Measurements from ENCODE around the gene ILF3.
"Not testable (repeated sequence)": the region's sequence is repeated elsewhere in the genome, so short reads cannot be mapped to it uniquely, and the experiment has no call there.

Gene ILF3

GRCh38 chr19:10670876-10671804 lies 17.0 kb downstream of the ILF3 start:
- H3K9me3 ChIP-seq (ENCODE audit: control insufficient read depth in 5 of 5, low read length in 5 of 5): no peaks in the 10 kb centered on the region
- no peak overlapping the region for H3K4me3 ChIP-seq (ENCODE audit: low read depth in 1 of 5, low read length in 5 of 5)
- no peak overlapping the region for H3K9ac ChIP-seq (ENCODE audit: low read length in 5 of 5)
- H3K36me3 ChIP-seq (ENCODE audit: control insufficient read depth in 5 of 5, insufficient read depth in 5 of 5, low read length in 5 of 5): peaks cover 3 to 44% (median 31%) of the 10 kb centered on the region in 5 donors
- H3K27ac ChIP-seq (ENCODE audit: low read depth, low read length): no peak overlapping the region
- H3K27me3 ChIP-seq (ENCODE audit: control insufficient read depth in 5 of 5, insufficient read depth in 4 of 5, low read length in 5 of 5): no peaks in the 10 kb centered on the region
- peaks cover 0 to 18% (median 8%) of the 10 kb centered on the region in 5 donors for H3K4me1 ChIP-seq (ENCODE audit: control insufficient read depth in 5 of 5, insufficient read depth in 5 of 5, low read length in 5 of 5)

GRCh38 chr19:10671922-10672321 lies 17.8 kb downstream of the ILF3 start:
- H3K4me1 ChIP-seq (ENCODE audit: control insufficient read depth in 5 of 5, insufficient read depth in 5 of 5, low read length in 5 of 5): peaks cover 0 to 16% (median 8%) of the 10 kb centered on the region in 5 donors
- not testable (repeated sequence) for H3K9ac ChIP-seq (ENCODE audit: low read length in 5 of 5); H3K27me3 ChIP-seq (ENCODE audit: control insufficient read depth in 5 of 5, insufficient read depth in 4 of 5, low read length in 5 of 5); H3K9me3 ChIP-seq (ENCODE audit: control insufficient read depth in 5 of 5, low read length in 5 of 5); H3K4me3 ChIP-seq (ENCODE audit: low read depth in 1 of 5, low read length in 5 of 5); H3K27ac ChIP-seq (ENCODE audit: low read depth, low read length)
- peaks cover 3 to 48% (median 34%) of the 10 kb centered on the region in 5 donors for H3K36me3 ChIP-seq (ENCODE audit: control insufficient read depth in 5 of 5, insufficient read depth in 5 of 5, low read length in 5 of 5)

GRCh38 chr19:10675214-10675613 lies 21.1 kb downstream of the ILF3 start:
- not testable (repeated sequence) for H3K27ac ChIP-seq (ENCODE audit: low read depth, low read length); H3K27me3 ChIP-seq (ENCODE audit: control insufficient read depth in 5 of 5, insufficient read depth in 4 of 5, low read length in 5 of 5); H3K4me1 ChIP-seq (ENCODE audit: control insufficient read depth in 5 of 5, insufficient read depth in 5 of 5, low read length in 5 of 5); H3K4me3 ChIP-seq (ENCODE audit: low read depth in 1 of 5, low read length in 5 of 5); H3K9me3 ChIP-seq (ENCODE audit: control insufficient read depth in 5 of 5, low read length in 5 of 5); H3K9ac ChIP-seq (ENCODE audit: low read length in 5 of 5)
- peaks cover 6 to 75% (median 63%) of the 10 kb centered on the region in 5 donors for H3K36me3 ChIP-seq (ENCODE audit: control insufficient read depth in 5 of 5, insufficient read depth in 5 of 5, low read length in 5 of 5)

- H3K36me3 ChIP-seq (ENCODE audit: control insufficient read depth in 5 of 5, insufficient read depth in 5 of 5, low read length in 5 of 5): peaks cover 6 to 83% (median 74%) of the 10 kb centered on the region in 5 donors
- H3K4me1 ChIP-seq (ENCODE audit: control insufficient read depth in 5 of 5, insufficient read depth in 5 of 5, low read length in 5 of 5): peaks cover 0 to 2% (median 0%) of the 10 kb centered on the region in 5 donors
- H3K9ac ChIP-seq (ENCODE audit: low read length in 5 of 5): no peak overlapping the region
Observed at GRCh38 chr19:10677751-10678150, 23.6 kb downstream of the ILF3 start.

GRCh38 chr19:10678813-10679212 lies 24.7 kb downstream of the ILF3 start:
- H3K36me3 ChIP-seq (ENCODE audit: control insufficient read depth in 5 of 5, insufficient read depth in 5 of 5, low read length in 5 of 5): peaks cover 3 to 83% (median 78%) of the 10 kb centered on the region in 5 donors
- H3K9me3 ChIP-seq (ENCODE audit: control insufficient read depth in 5 of 5, low read length in 5 of 5): no peaks in the 10 kb centered on the region
- no peaks in the 10 kb centered on the region for H3K4me1 ChIP-seq (ENCODE audit: control insufficient read depth in 5 of 5, insufficient read depth in 5 of 5, low read length in 5 of 5)
- no peak overlapping the region for H3K9ac ChIP-seq (ENCODE audit: low read length in 5 of 5)
- no peak overlapping the region for H3K4me3 ChIP-seq (ENCODE audit: low read depth in 1 of 5, low read length in 5 of 5)
- no peak overlapping the region for H3K27ac ChIP-seq (ENCODE audit: low read depth, low read length)
- H3K27me3 ChIP-seq (ENCODE audit: control insufficient read depth in 5 of 5, insufficient read depth in 4 of 5, low read length in 5 of 5): no peaks in the 10 kb centered on the region

More at GRCh38 chr19:10677751-10678150, 23.6 kb downstream of the ILF3 start:
- no peaks in the 10 kb centered on the region for H3K9me3 ChIP-seq (ENCODE audit: control insufficient read depth in 5 of 5, low read length in 5 of 5)
- H3K27ac ChIP-seq (ENCODE audit: low read depth, low read length): no peak overlapping the region
- H3K4me3 ChIP-seq (ENCODE audit: low read depth in 1 of 5, low read length in 5 of 5): no peak overlapping the region
- H3K27me3 ChIP-seq (ENCODE audit: control insufficient read depth in 5 of 5, insufficient read depth in 4 of 5, low read length in 5 of 5): no peaks in the 10 kb centered on the region

GRCh38 chr19:10679743-10680142 lies 25.6 kb downstream of the ILF3 start:
- H3K4me3 ChIP-seq (ENCODE audit: low read depth in 1 of 5, low read length in 5 of 5): no peak overlapping the region

GRCh38 chr19:10680545-10681135 lies 26.5 kb downstream of the ILF3 start:
- H3K9me3 ChIP-seq (ENCODE audit: control insufficient read depth in 5 of 5, low read length in 5 of 5): no peaks in the 10 kb centered on the region
- H3K9ac ChIP-seq (ENCODE audit: low read length in 5 of 5): no peak overlapping the region
- no peaks in the 10 kb centered on the region for H3K4me1 ChIP-seq (ENCODE audit: control insufficient read depth in 5 of 5, insufficient read depth in 5 of 5, low read length in 5 of 5)
- no peak overlapping the region for H3K27ac ChIP-seq (ENCODE audit: low read depth, low read length)
- H3K36me3 ChIP-seq (ENCODE audit: control insufficient read depth in 5 of 5, insufficient read depth in 5 of 5, low read length in 5 of 5): peaks cover 12 to 93% (median 90%) of the 10 kb centered on the region in 5 donors
- no peak overlapping the region for H3K4me3 ChIP-seq (ENCODE audit: low read depth in 1 of 5, low read length in 5 of 5)
- no peaks in the 10 kb centered on the region for H3K27me3 ChIP-seq (ENCODE audit: control insufficient read depth in 5 of 5, insufficient read depth in 4 of 5, low read length in 5 of 5)

More at GRCh38 chr19:10679743-10680142, 25.6 kb downstream of the ILF3 start:
- no peaks in the 10 kb centered on the region for H3K4me1 ChIP-seq (ENCODE audit: control insufficient read depth in 5 of 5, insufficient read depth in 5 of 5, low read length in 5 of 5)
- peaks cover 9 to 92% (median 87%) of the 10 kb centered on the region in 5 donors for H3K36me3 ChIP-seq (ENCODE audit: control insufficient read depth in 5 of 5, insufficient read depth in 5 of 5, low read length in 5 of 5)
- no peaks in the 10 kb centered on the region for H3K27me3 ChIP-seq (ENCODE audit: control insufficient read depth in 5 of 5, insufficient read depth in 4 of 5, low read length in 5 of 5)
- no peaks in the 10 kb centered on the region for H3K9me3 ChIP-seq (ENCODE audit: control insufficient read depth in 5 of 5, low read length in 5 of 5)
- H3K27ac ChIP-seq (ENCODE audit: low read depth, low read length): no peak overlapping the region
- no peak overlapping the region for H3K9ac ChIP-seq (ENCODE audit: low read length in 5 of 5)

GRCh38 chr19:10681658-10682057 lies 27.5 kb downstream of the ILF3 start:
- H3K36me3 ChIP-seq (ENCODE audit: control insufficient read depth in 5 of 5, insufficient read depth in 5 of 5, low read length in 5 of 5): peaks cover 12 to 98% (median 97%) of the 10 kb centered on the region in 5 donors
- no peak overlapping the region for H3K4me3 ChIP-seq (ENCODE audit: low read depth in 1 of 5, low read length in 5 of 5)
- H3K9me3 ChIP-seq (ENCODE audit: control insufficient read depth in 5 of 5, low read length in 5 of 5): no peaks in the 10 kb centered on the region
- H3K4me1 ChIP-seq (ENCODE audit: control insufficient read depth in 5 of 5, insufficient read depth in 5 of 5, low read length in 5 of 5): no peaks in the 10 kb centered on the region
- H3K9ac ChIP-seq (ENCODE audit: low read length in 5 of 5): no peak overlapping the region
- no peak overlapping the region for H3K27ac ChIP-seq (ENCODE audit: low read depth, low read length)
- no peaks in the 10 kb centered on the region for H3K27me3 ChIP-seq (ENCODE audit: control insufficient read depth in 5 of 5, insufficient read depth in 4 of 5, low read length in 5 of 5)

- no peak overlapping the region for H3K4me3 ChIP-seq (ENCODE audit: low read depth in 1 of 5, low read length in 5 of 5)
- H3K27ac ChIP-seq (ENCODE audit: low read depth, low read length): no peak overlapping the region
- H3K4me1 ChIP-seq (ENCODE audit: control insufficient read depth in 5 of 5, insufficient read depth in 5 of 5, low read length in 5 of 5): no peaks in the 10 kb centered on the region
- no peaks in the 10 kb centered on the region for H3K9me3 ChIP-seq (ENCODE audit: control insufficient read depth in 5 of 5, low read length in 5 of 5)
- H3K36me3 ChIP-seq (ENCODE audit: control insufficient read depth in 5 of 5, insufficient read depth in 5 of 5, low read length in 5 of 5): peaks cover 9 to 97% (median 96%) of the 10 kb centered on the region in 5 donors
- no peak overlapping the region for H3K9ac ChIP-seq (ENCODE audit: low read length in 5 of 5)
- no peaks in the 10 kb centered on the region for H3K27me3 ChIP-seq (ENCODE audit: control insufficient read depth in 5 of 5, insufficient read depth in 4 of 5, low read length in 5 of 5)
Observed at GRCh38 chr19:10682397-10683063, 28.4 kb downstream of the ILF3 start.

GRCh38 chr19:10683064-10683426 lies 28.9 kb downstream of the ILF3 start:
- Histone ChIP-seq H3K4me3 (ENCODE audit: low read depth in 1 of 5, low read length in 5 of 5) (no peak overlapping the region), H3K27me3 (ENCODE audit: control insufficient read depth in 5 of 5, insufficient read depth in 4 of 5, low read length in 5 of 5) (no peaks in the 10 kb centered on the region), H3K27ac (ENCODE audit: low read depth, low read length) (no peak overlapping the region), H3K9me3 (ENCODE audit: control insufficient read depth in 5 of 5, low read length in 5 of 5) (no peaks in the 10 kb centered on the region), H3K36me3 (ENCODE audit: control insufficient read depth in 5 of 5, insufficient read depth in 5 of 5, low read length in 5 of 5) (peaks cover 9 to 97% (median 96%) of the 10 kb centered on the region in 5 donors), H3K4me1 (ENCODE audit: control insufficient read depth in 5 of 5, insufficient read depth in 5 of 5, low read length in 5 of 5) (no peaks in the 10 kb centered on the region), H3K9ac (ENCODE audit: low read length in 5 of 5) (no peak overlapping the region)
